ENCODE data around the gene PRR23C. TPM values are rescaled to one million over a fixed set of nuclear protein-coding genes. Genes with fewer than 3 reads are reported as not detected.

Gene PRR23C
- total RNA-seq, 2 donors from 2014 or later, result 0.23 TPM; not detected in 1

GRCh38 chr3:138995706-138996105 is 49.0 kb downstream of the PRR23C start:
- DNase-seq (ENCODE audit: low spot score), result no peak
- intact Hi-C loops (cut with DNase I), result no loop called here
- no peaks in the 10 kb centered on the region for H3K9me3 ChIP-seq

More at GRCh38 chr3:138995706-138996105, 49.0 kb downstream of the PRR23C start:
- 85% methylated on average over 1 of the region's 1 CpG for WGBS
- no peaks in the 10 kb centered on the region for H3K36me3 ChIP-seq
- no peak overlapping the region for H3K4me3 ChIP-seq
- TF ChIP-seq POLR2A (IDR thresholded peaks at IDR 0.05) (no peak), POLR2AphosphoS5 (IDR thresholded peaks at IDR 0.05) (no peak), CTCF (IDR thresholded peaks at IDR 0.05) (no peak)
- H3K27ac ChIP-seq, result no peak overlapping the region
- H3K4me1 ChIP-seq (replicated peaks), result no peaks in the 10 kb centered on the region
- no peaks in the 10 kb centered on the region for H3K27me3 ChIP-seq (replicated peaks; ENCODE audit: insufficient read depth)

Other genes with a start within 250 kb of the PRR23C start
- 10 to 100 TPM; 27.5 to 28.9 TPM for gene PIK3CB, start 210.0 kb downstream of the PRR23C start, total RNA-seq
- gene FOXL2, start 97.8 kb downstream of the PRR23C start, total RNA-seq, result under 1 TPM in 1 of 2 donors, not detected in 1; 0.68 TPM
- under 1 TPM in 1 of 2 donors, not detected in 1; 0.28 TPM for gene FOXL2NB, start 97.7 kb downstream of the PRR23C start, total RNA-seq
- 1 to 10 TPM in 1 of 2 donors, not detected in 1; 1.1 TPM for gene PRR23A, start 38.6 kb downstream of the PRR23C start, total RNA-seq
- gene PRR23B, start 24.0 kb downstream of the PRR23C start, total RNA-seq, result under 1 TPM in 1 of 2 donors, not detected in 1; 0.80 TPM

Measured in prostate gland (tissue), 2 donors.